IMR-90 (cell line): ENCODE data around the gene STK17B. TPM values are rescaled to one million over a fixed set of nuclear protein-coding genes. Genes with fewer than 3 reads are reported as not detected.

Source experiments
- ATAC-seq: fragments of 200-7000 bp; cut with Tn5 transposase; 2 replicates; pipeline ENCODE4 v1.9.1; 2020; ENCODE audit warnings: low read depth, mild to moderate bottlenecking, moderate library complexity
- BruUV-seq: library from RNA; stranded (reverse); fragments of 400-500 nt; replicated peaks from 2 replicates; lab custom pipeline; 2021; lab: Mats Ljungman, UMichigan
- CTCF ChIA-PET: fragments of 300-600 bp; formaldehyde crosslinking; extraction: SDS; loops from one replicate; lab custom pipeline; 2021; ENCODE audit warnings: antibody characterized with exemption; lab: Yijun Ruan, JAX
- POLR2A ChIA-PET: fragments of 300-600 bp; sonication (Branson Sonifier 250); formaldehyde crosslinking; loops from one replicate; lab custom pipeline; 2022; ENCODE audit warnings: antibody characterized with exemption; ENCODE audit not compliant: unreplicated experiment; lab: Charles Lee
- DNase-seq: peaks from one replicate; pipeline ENCODE4 v3.0.0; 2013
- H2AFZ ChIP-seq: replicated peaks from 2 replicates; pipeline ENCODE3; 2013; ENCODE audit warnings: low read length, mild to moderate bottlenecking; ENCODE audit not compliant: poor library complexity
- H2AK5ac ChIP-seq: 2 replicates; pipeline ENCODE4 v1.6.1; 2013; ENCODE audit warnings: low read depth, low read length, inconsistent platforms
- H2AK9ac ChIP-seq: replicated peaks from 2 replicates; pipeline ENCODE3; 2013; ENCODE audit warnings: mild to moderate bottlenecking, low read depth, low read length, moderate library complexity; ENCODE audit not compliant: poor library complexity
- H2BK120ac ChIP-seq: 2 replicates; pipeline ENCODE4 v1.6.1; 2013; ENCODE audit warnings: low read depth, low read length, inconsistent platforms
- H2BK15ac ChIP-seq: 3 replicates; pipeline ENCODE4 v1.6.1; 2013; ENCODE audit warnings: low read depth, low read length, inconsistent platforms
- H2BK20ac ChIP-seq: 2 replicates; pipeline ENCODE4 v1.6.1; 2013; ENCODE audit warnings: low read depth, mild to moderate bottlenecking, inconsistent platforms, low read length, moderate library complexity
- H2BK5ac ChIP-seq: 2 replicates; pipeline ENCODE4 v1.6.1; 2013; ENCODE audit warnings: mild to moderate bottlenecking, low read depth, low read length, inconsistent platforms; ENCODE audit not compliant: poor library complexity, severe bottlenecking
- H3K14ac ChIP-seq: replicated peaks from 2 replicates; pipeline ENCODE4 v1.6.1; 2013; ENCODE audit warnings: low read depth, low read length, inconsistent platforms
- H3K18ac ChIP-seq: 2 replicates; pipeline ENCODE4 v1.6.1; 2013; ENCODE audit warnings: low read depth, low read length, control low read depth
- H3K23ac ChIP-seq: 2 replicates; pipeline ENCODE4 v1.6.1; 2013; ENCODE audit warnings: low read depth, low read length, inconsistent platforms
- H3K27ac ChIP-seq: 2 replicates; pipeline ENCODE4 v1.5.1; 2013; ENCODE audit warnings: mild to moderate bottlenecking, control low read depth, low read length; ENCODE audit not compliant: insufficient read depth
- H3K27me3 ChIP-seq: 2 replicates; pipeline ENCODE4 v1.6.1; 2013; ENCODE audit warnings: low read length; ENCODE audit not compliant: control insufficient read depth, insufficient read depth
- H3K36me3 ChIP-seq: 2 replicates; pipeline ENCODE4 v1.6.1; 2013; ENCODE audit warnings: low read length, mixed read lengths; ENCODE audit not compliant: control insufficient read depth, insufficient read depth
- H3K4ac ChIP-seq: 2 replicates; pipeline ENCODE4 v1.6.1; 2013; ENCODE audit warnings: low read depth, low read length, inconsistent platforms
- H3K4me1 ChIP-seq: 2 replicates; pipeline ENCODE4 v1.6.1; 2013; ENCODE audit warnings: low read length, mixed read lengths; ENCODE audit not compliant: control insufficient read depth, insufficient read depth
- H3K4me2 ChIP-seq: 2 replicates; pipeline ENCODE4 v1.6.1; 2013; ENCODE audit warnings: low read depth, mild to moderate bottlenecking, control low read depth, low read length, moderate library complexity
- H3K4me3 ChIP-seq: 2 replicates; pipeline ENCODE4 v1.5.1; 2013; ENCODE audit warnings: low read depth, mild to moderate bottlenecking, control low read depth, low read length, moderate library complexity; ENCODE audit not compliant: insufficient read depth
- H3K56ac ChIP-seq: 2 replicates; pipeline ENCODE4 v1.6.1; 2013; ENCODE audit warnings: low read length, inconsistent platforms; ENCODE audit not compliant: insufficient read depth; ENCODE audit errors: extremely low read depth
- H3K79me1 ChIP-seq, 2 experiments: 2 replicates each; pipeline ENCODE4 v1.6.1; 2013; ENCODE audit warnings: low read length in 2 of 2, inconsistent platforms in 1 of 2, low read depth in 1 of 2
- H3K9ac ChIP-seq: 2 replicates; pipeline ENCODE4 v1.6.1; 2013; ENCODE audit warnings: low read depth, low read length, control low read depth
- H3K9me1 ChIP-seq: 2 replicates; pipeline ENCODE4 v1.6.1; 2013; ENCODE audit warnings: low read length, inconsistent platforms; ENCODE audit not compliant: insufficient read depth
- H3K9me3 ChIP-seq: 2 replicates; pipeline ENCODE4 v1.6.1; 2013; ENCODE audit warnings: low read length; ENCODE audit not compliant: control insufficient read depth, insufficient read depth
- H4K20me1 ChIP-seq: 2 replicates; pipeline ENCODE4 v1.6.1; 2013; ENCODE audit warnings: low read length, inconsistent platforms; ENCODE audit not compliant: insufficient read depth
- H4K5ac ChIP-seq: 2 replicates; pipeline ENCODE4 v1.6.1; 2013; ENCODE audit warnings: mild to moderate bottlenecking, low read depth, low read length, control low read depth
- H4K8ac ChIP-seq, 2 experiments: 2 replicates each; pipeline ENCODE4 v1.6.1; 2013; ENCODE audit warnings: low read depth in 2 of 2, low read length in 2 of 2, control low read depth in 1 of 2, inconsistent platforms in 1 of 2
- H4K91ac ChIP-seq: 2 replicates; pipeline ENCODE4 v1.6.1; 2013; ENCODE audit warnings: low read depth, low read length, inconsistent platforms; ENCODE audit not compliant: insufficient read depth
- BHLHE40 ChIP-seq: fragments of 150-350 bp; IDR thresholded peaks from 2 replicates; pipeline ENCODE4 v1.6.1; 2016; ENCODE audit warnings: mild to moderate bottlenecking, low read depth, low read length
- CEBPB ChIP-seq: IDR thresholded peaks from 2 replicates; pipeline ENCODE4 v1.6.1; 2012; ENCODE audit warnings: low read depth, low read length, improper control_type of control experiment
- MAZ ChIP-seq: IDR thresholded peaks from 2 replicates; pipeline ENCODE4 v1.6.1; 2012; ENCODE audit warnings: low read depth, mild to moderate bottlenecking, low read length, improper control_type of control experiment, moderate library complexity, borderline replicate concordance
- NFE2L2 ChIP-seq: fragments of 150-350 bp; IDR thresholded peaks from 2 replicates; pipeline ENCODE4 v1.6.1; 2016; ENCODE audit warnings: low read depth, mild to moderate bottlenecking, low read length
- RCOR1 ChIP-seq: IDR thresholded peaks from 2 replicates; pipeline ENCODE4 v1.6.1; 2012; ENCODE audit warnings: mild to moderate bottlenecking, low read length, improper control_type of control experiment; ENCODE audit not compliant: insufficient replicate concordance
- RFX5 ChIP-seq: IDR thresholded peaks from 2 replicates; pipeline ENCODE4 v1.8.0; 2012; ENCODE audit warnings: low read depth, mild to moderate bottlenecking, low read length, moderate library complexity
- SMC3 ChIP-seq: fragments of 150-350 bp; IDR thresholded peaks from 2 replicates; pipeline ENCODE4 v1.6.1; 2016; ENCODE audit warnings: low read depth, mild to moderate bottlenecking, antibody characterized with exemption, low read length, moderate library complexity
- WGBS, 2 experiments: methylation state at CpG; one replicate each; pipeline versions ENCODE4 v1.1.5 to v1.1.7; 2013; ENCODE audit warnings: missing lambda C conversion rate in 2 of 2; ENCODE audit not compliant: insufficient read length in 1 of 2; ENCODE audit errors: extremely low coverage in 2 of 2; 5-methylcytosine and 5-hydroxymethylcytosine counted together
- dilution Hi-C: fragments of 300-500 bp; cut with HindIII; formaldehyde crosslinking; loops from one replicate; pipeline ENCODE4 v1.14.3; 2018; ENCODE audit warnings: low sequenced_read_pairs; ENCODE audit not compliant: unreplicated experiment
- in situ Hi-C: fragments of 300-500 bp; cut with MboI; formaldehyde crosslinking; loops from 3 replicates; pipeline ENCODE4 v1.14.3; 2019; ENCODE audit warnings: low sequenced_read_pairs, inconsistent platforms, mixed read lengths
- intact Hi-C: fragments of 100-400 bp; cut with micrococcal nuclease; formaldehyde crosslinking; loops from 2 replicates; pipeline ENCODE4 v1.10.0; 2022
- polyA plus RNA-seq, 3 experiments: library from polyadenylated mRNA; depleted of rRNA; stranded (reverse); fragments of >200 nt; gene quantifications; 2 replicates each; pipeline ENCODE4 v1.2.3, GENCODE V29; 2012; ENCODE audit warnings: low replicate concordance in 1 of 3
- total RNA-seq: library from RNA; depleted of rRNA; stranded (reverse); fragments of >200 nt; gene quantifications from 2 replicates; pipeline ENCODE4 v1.2.3, GENCODE V29; 2012

Gene STK17B
- total and polyA plus RNA-seq, 2 of the 4 experiments (the other 2 are of a cell fraction): 7.5 to 48.9 TPM

DNA sequence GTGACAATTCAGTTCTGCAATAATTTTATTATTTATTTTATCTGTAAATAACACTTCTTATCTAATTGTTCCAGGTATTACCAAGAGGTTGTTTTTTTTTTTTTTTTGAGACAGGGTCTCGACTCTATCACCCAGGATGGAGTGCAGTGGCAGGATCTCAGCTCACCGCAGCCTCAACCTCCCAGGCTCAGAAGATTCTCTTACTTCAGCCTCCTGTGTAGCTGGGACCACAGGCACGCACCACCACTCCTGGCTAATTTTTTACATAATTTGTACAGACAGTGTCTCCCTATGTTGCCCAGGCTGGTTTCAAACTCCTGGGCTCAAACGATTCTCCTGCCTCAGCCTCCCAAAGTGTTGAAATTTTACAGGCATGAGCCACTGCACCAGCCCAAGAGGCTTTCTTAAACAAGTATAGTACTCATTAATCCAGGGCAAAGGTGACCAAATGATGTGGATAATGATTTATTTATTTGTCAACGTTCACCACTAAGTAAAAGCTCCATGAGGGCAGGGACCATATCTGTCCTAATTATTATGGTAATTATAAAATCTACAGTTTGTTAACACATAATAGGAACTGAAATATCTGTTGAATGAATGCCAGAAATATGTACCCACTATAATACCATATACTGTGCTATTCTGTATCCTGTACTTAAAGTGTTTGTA lies 12.0 kb downstream of the STK17B start:
- in situ Hi-C loops (loop anchor here (25.0 kb wide), 1 partner anchor 103 kb away; no protein-coding TSS in a partner anchor), dilution Hi-C loops (no loop called here), intact Hi-C loops (loop anchor here (10.0 kb wide), 1 partner anchor 605 kb away; no protein-coding TSS in a partner anchor)
- peaks cover 13% of the 10 kb centered on the region for H3K36me3 ChIP-seq
- peak overlapping the region; percentile 75; the same call in 1 of the 2 replicates for H3K23ac ChIP-seq
- H2BK15ac ChIP-seq: peak overlapping the region; percentile 90; the same call in 1 of the 3 replicates
- DNase-seq (no peak), ATAC-seq (no peak)
- no peak overlapping the region for H2AK9ac ChIP-seq
- no peak overlapping the region for H2AFZ ChIP-seq
- H2BK20ac ChIP-seq: peak overlapping the region; percentile 61; the same call in 1 of the 2 replicates
- ChIA-PET POLR2A (interaction anchor here (0.6 kb wide), 1 partner anchor 11 kb away, joined by 5 read pairs; no protein-coding TSS in a partner anchor), CTCF (no interaction called here)
- H3K4me3 ChIP-seq: no peak overlapping the region
- no peaks in the 10 kb centered on the region for H3K27me3 ChIP-seq
- peak overlapping the region; percentile 54; the same call in 1 of the 2 replicates for H4K5ac ChIP-seq
- no peaks in the 10 kb centered on the region; the same call in 1 of the 2 replicates for H4K20me1 ChIP-seq
- H3K4me1 ChIP-seq: peaks cover 3% of the 10 kb centered on the region
- H3K4me2 ChIP-seq: no peak overlapping the region
- BruUV-seq: no TSS peak
- H3K9me1 ChIP-seq: peaks cover 12% of the 10 kb centered on the region; the same call in 1 of the 2 replicates
- H3K9ac ChIP-seq: no peak overlapping the region
- H3K18ac ChIP-seq: peak overlapping the region; percentile 56
- no peak for TF ChIP-seq RCOR1
- no peak for TF ChIP-seq CEBPB
- no peak for TF ChIP-seq MAZ
- TF ChIP-seq NFE2L2: no peak
- TF ChIP-seq RFX5: no peak
- no peak for TF ChIP-seq BHLHE40
- no peak for TF ChIP-seq SMC3
- H3K4ac ChIP-seq: peak overlapping the region; percentile 61; the same call in 1 of the 2 replicates
- no peak overlapping the region for H4K91ac ChIP-seq
- no peak overlapping the region; the same call in 1 of the 2 replicates for H3K14ac ChIP-seq
- peaks cover 19 to 43% of the 10 kb centered on the region in 2 experiments for H3K79me1 ChIP-seq
- H2AK5ac ChIP-seq: peak overlapping the region; percentile 67; the same call in 1 of the 2 replicates
- whole genome bisulfite sequencing, 2 experiments: no CpG with 5 or more reads among the region's 5 CpGs
- peak overlapping the region in 1 of 2 experiments; percentile 60; a peak in 2 of 4 replicates for H4K8ac ChIP-seq
- H3K9me3 ChIP-seq: no peaks in the 10 kb centered on the region
- peak overlapping the region; percentile 26 for H2BK5ac ChIP-seq
- H2BK120ac ChIP-seq: peak overlapping the region; percentile 68; the same call in 1 of the 2 replicates
- H3K56ac ChIP-seq: no peak overlapping the region
- peak overlapping the region; percentile 64; the same call in 1 of the 2 replicates for H3K27ac ChIP-seq
